RWPE2 (cell line): ENCODE data around the gene NFIX.

Source experiments
- ATAC-seq: fragments of 200-7000 bp; cut with Tn5 transposase; 3 replicates; pipeline ENCODE4 v1.9.1; 2021; ENCODE audit warnings: low read depth
- DNase-seq: peaks from one replicate; pipeline ENCODE4 v3.0.0-alpha.2; 2020; ENCODE audit warnings: low spot score
- H3K27ac ChIP-seq: fragments of 450-650 bp; 2 replicates; pipeline ENCODE4 v1.5.1; 2017; ENCODE audit warnings: mild to moderate bottlenecking; ENCODE audit not compliant: poor library complexity, severe bottlenecking
- H3K27me3 ChIP-seq: fragments of 250-450 bp; sonication (Bioruptor Pico); 2 replicates; pipeline ENCODE4 v1.5.1; 2021; ENCODE audit warnings: mild to moderate bottlenecking, moderate library complexity; ENCODE audit not compliant: insufficient read depth, poor library complexity, severe bottlenecking
- H3K36me3 ChIP-seq: fragments of 250-450 bp; sonication (Bioruptor Pico); 2 replicates; pipeline ENCODE4 v1.5.1; 2020; ENCODE audit warnings: low read depth, mild to moderate bottlenecking, moderate library complexity
- H3K4me1 ChIP-seq: fragments of 250-450 bp; sonication (Bioruptor Pico); 2 replicates; pipeline ENCODE4 v1.5.1; 2021; ENCODE audit warnings: mild to moderate bottlenecking, moderate library complexity; ENCODE audit not compliant: insufficient read depth, poor library complexity, severe bottlenecking
- H3K4me3 ChIP-seq: fragments of 250-450 bp; sonication (Bioruptor Pico); 2 replicates; pipeline ENCODE4 v1.5.1; 2021; ENCODE audit warnings: mild to moderate bottlenecking, moderate library complexity; ENCODE audit not compliant: severe bottlenecking
- H3K9me3 ChIP-seq: fragments of 250-450 bp; sonication (Bioruptor Pico); 2 replicates; pipeline ENCODE4 v1.5.1; 2021; ENCODE audit warnings: mild to moderate bottlenecking, moderate library complexity; ENCODE audit not compliant: severe bottlenecking
- TF ChIP-seq, protein P1 (sequence below): fragments of 450-650 bp; IDR thresholded peaks from one replicate; pipeline ENCODE4 v1.5.1; 2017; ENCODE audit warnings: mild to moderate bottlenecking, moderate library complexity; ENCODE audit not compliant: poor library complexity, severe bottlenecking

NFIX gene

DNA sequence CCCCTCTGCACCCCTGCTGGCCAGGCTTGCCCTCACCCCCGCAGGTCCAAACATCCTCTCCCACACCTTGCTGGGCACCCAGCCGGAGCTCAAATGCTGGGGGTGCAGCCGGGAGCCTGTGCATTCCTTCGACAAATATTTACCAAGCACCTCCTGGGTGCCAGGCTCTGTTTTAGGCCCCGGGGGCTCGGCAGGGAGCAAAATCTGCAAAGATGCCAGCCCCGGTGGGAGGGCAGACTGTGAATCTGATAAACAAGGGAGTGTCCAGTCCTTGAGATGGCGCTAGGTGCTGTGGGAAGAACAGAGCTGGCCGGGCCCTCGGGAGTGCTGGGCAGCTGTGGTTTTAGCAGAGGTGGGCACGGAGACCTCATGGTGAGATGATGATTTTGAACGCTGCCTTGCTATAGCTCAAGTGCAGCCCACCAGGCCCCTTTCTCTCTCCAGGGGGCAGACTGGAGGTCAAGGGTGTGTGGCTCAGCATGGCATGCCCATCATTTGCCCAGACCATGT lies 10.6 kb downstream of the NFIX start:
- Histone ChIP-seq H3K4me3 (no peak overlapping the region), H3K9me3 (no peaks in the 10 kb centered on the region), H3K27me3 (no peaks in the 10 kb centered on the region), H3K4me1 (peaks cover 3% of the 10 kb centered on the region), H3K36me3 (no peaks in the 10 kb centered on the region), H3K27ac (no peak overlapping the region)
- no peak for ATAC-seq
- TF ChIP-seq, protein P1, sequence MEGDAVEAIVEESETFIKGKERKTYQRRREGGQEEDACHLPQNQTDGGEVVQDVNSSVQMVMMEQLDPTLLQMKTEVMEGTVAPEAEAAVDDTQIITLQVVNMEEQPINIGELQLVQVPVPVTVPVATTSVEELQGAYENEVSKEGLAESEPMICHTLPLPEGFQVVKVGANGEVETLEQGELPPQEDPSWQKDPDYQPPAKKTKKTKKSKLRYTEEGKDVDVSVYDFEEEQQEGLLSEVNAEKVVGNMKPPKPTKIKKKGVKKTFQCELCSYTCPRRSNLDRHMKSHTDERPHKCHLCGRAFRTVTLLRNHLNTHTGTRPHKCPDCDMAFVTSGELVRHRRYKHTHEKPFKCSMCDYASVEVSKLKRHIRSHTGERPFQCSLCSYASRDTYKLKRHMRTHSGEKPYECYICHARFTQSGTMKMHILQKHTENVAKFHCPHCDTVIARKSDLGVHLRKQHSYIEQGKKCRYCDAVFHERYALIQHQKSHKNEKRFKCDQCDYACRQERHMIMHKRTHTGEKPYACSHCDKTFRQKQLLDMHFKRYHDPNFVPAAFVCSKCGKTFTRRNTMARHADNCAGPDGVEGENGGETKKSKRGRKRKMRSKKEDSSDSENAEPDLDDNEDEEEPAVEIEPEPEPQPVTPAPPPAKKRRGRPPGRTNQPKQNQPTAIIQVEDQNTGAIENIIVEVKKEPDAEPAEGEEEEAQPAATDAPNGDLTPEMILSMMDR: no peak
- no peak for DNase-seq

DNA sequence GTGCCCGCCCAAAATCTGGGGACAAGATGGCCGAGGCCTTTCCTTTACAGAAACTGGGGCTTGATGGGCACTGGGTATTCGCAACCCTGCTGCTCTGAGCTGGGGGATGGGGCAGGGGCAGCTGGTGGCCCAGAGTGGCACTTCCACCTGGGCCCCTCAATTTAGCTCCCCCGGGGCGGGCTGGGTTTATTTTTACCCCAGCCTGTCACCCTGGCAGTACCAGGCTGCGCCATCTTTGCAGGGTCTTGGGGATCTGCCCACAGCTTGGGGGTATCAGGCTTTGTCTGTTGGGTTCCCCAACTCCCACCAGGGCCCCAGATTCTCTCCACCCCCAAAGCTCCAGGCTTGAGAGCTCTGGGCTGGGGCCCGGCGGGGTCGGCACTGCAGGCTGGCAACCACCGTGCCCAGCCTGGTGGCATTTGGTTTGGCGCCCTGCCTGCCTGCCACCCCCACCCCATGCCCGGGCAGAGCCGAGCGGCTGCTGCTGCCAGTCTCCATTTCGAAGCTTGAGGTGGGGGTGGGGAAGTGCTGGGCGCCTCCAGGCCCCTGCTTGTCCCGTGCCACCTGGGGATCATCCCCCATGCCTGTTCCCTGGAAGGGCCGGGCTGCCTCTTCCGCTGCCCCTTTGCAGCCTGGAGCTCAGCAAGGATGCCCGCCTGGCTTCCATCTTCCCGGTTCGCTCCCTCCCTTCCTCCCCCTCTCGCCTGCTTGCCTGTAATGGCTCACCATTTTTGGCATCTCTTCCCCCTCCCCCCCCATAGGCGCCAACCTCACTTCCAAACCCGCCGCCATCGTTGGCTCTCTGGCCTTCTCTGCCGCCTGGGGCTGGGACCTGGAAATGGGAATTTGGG lies 11.4 kb downstream of the NFIX start:
- H3K27me3 ChIP-seq: no peaks in the 10 kb centered on the region
- H3K36me3 ChIP-seq: no peaks in the 10 kb centered on the region
- no peak overlapping the region for H3K27ac ChIP-seq
- H3K9me3 ChIP-seq: no peaks in the 10 kb centered on the region
- TF ChIP-seq, protein P1: no peak
- ATAC-seq (no peak), DNase-seq (no peak)
- peaks cover 3% of the 10 kb centered on the region for H3K4me1 ChIP-seq
- no peak overlapping the region for H3K4me3 ChIP-seq

GRCh38 chr19:13007292-13008045 lies 12.2 kb downstream of the NFIX start:
- no peak overlapping the region for H3K27ac ChIP-seq
- no peak overlapping the region for H3K4me3 ChIP-seq
- DNase-seq (no peak), ATAC-seq (peak; percentile 24; the same call in 2 of the 3 replicates)
- no peaks in the 10 kb centered on the region for H3K27me3 ChIP-seq
- H3K36me3 ChIP-seq: no peaks in the 10 kb centered on the region
- H3K4me1 ChIP-seq: peaks cover 3% of the 10 kb centered on the region
- TF ChIP-seq, protein P1: no peak
- no peaks in the 10 kb centered on the region for H3K9me3 ChIP-seq

DNA sequence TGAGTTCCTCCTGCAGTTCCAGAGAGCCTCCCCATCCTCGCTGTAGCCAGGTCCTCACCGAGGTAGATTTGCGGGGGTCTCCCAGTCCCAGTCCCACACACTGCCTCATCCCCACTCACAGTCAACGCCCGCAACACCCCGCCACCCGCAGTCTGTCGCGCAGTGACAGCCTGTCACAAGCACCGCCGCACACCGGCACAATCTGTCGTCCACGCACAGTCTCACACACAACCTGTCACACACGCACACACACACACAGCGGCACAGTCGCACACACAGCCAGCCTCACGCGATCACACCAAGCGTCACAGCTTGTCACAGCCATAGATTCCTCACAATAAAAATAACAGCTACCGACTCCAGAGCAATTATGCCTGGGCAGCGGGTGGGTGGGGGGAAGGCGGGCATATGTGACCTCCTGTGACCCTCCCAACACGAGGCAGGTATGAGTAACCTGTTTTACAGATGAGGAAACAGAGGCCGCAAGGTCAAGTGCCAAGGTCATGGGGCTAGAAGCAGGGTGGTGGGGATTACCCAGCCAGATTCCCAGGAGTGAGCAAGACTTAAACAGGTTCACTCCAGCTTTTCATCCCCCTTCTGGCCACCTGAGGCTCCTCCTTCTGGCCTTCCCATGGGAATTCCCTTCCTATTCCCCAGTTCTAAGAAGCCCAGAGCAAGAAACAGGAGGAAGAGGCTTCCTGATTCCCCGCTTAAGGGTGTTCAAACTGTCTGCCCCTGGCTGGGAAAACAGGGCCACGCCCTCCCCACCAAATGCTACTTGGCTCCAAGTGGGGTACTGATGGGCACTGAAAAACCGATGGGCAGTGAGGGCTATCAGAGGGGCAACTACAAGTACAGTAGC lies 13.9 kb downstream of the NFIX start:
- H3K27me3 ChIP-seq: no peaks in the 10 kb centered on the region

More for the DNA sequence above, 13.9 kb downstream of the NFIX start:
- Histone ChIP-seq H3K4me1 (peaks cover 6% of the 10 kb centered on the region), H3K9me3 (no peaks in the 10 kb centered on the region), H3K4me3 (no peak overlapping the region), H3K27ac (no peak overlapping the region), H3K36me3 (no peaks in the 10 kb centered on the region)
- DNase-seq (no peak), ATAC-seq (peak; percentile 32; the same call in 2 of the 3 replicates)
- TF ChIP-seq, protein P1: no peak
